HG02981 (cell line): Measurements from ENCODE around the gene FNDC11.
"Not testable (repeated sequence)": the region's sequence is repeated elsewhere in the genome, so short reads cannot be mapped to it uniquely, and the experiment has no call there.

Experiments used
- ATAC-seq: cut with Tn5 transposase; IDR thresholded peaks from one replicate; pipeline ENCODE4 v1.9.1; 2021; ENCODE audit warnings: mild to moderate bottlenecking, moderate library complexity; ENCODE audit not compliant: unreplicated experiment

The FNDC11 gene

GRCh38 chr20:63552481-63553249 lies 1.3 kb upstream of the FNDC11 start:
- ATAC-seq, result peak; percentile 34

GRCh38 chr20:63553251-63553932 lies 567 bp upstream of the FNDC11 start:
- ATAC-seq, result peak; percentile 40

GRCh38 chr20:63554361-63555278 lies 661 bp downstream of the FNDC11 start:
- no peak for ATAC-seq

- no peak for ATAC-seq
Measured at GRCh38 chr20:63555661-63556381, 1.9 kb downstream of the FNDC11 start.

- no peak for ATAC-seq
Measured at GRCh38 chr20:63556873-63557478, 3.0 kb downstream of the FNDC11 start.

- ATAC-seq, result no peak
Measured at GRCh38 chr20:63557481-63557891, 3.5 kb downstream of the FNDC11 start.

- no peak for ATAC-seq
Measured at GRCh38 chr20:63558804-63559484, 5.0 kb downstream of the FNDC11 start.

GRCh38 chr20:63559485-63560332 lies 5.8 kb downstream of the FNDC11 start:
- ATAC-seq, result not testable (repeated sequence)

GRCh38 chr20:63560333-63560805 lies 6.4 kb downstream of the FNDC11 start:
- ATAC-seq, result no peak

GRCh38 chr20:63560856-63561609 lies 7.1 kb downstream of the FNDC11 start:
- no peak for ATAC-seq

- no peak for ATAC-seq
Measured at GRCh38 chr20:63561624-63562396, 7.9 kb downstream of the FNDC11 start.

GRCh38 chr20:63562461-63563224 lies 8.7 kb downstream of the FNDC11 start:
- no peak for ATAC-seq

GRCh38 chr20:63563225-63563935 lies 9.4 kb downstream of the FNDC11 start:
- ATAC-seq, result no peak

GRCh38 chr20:63564036-63564810 lies 10.3 kb downstream of the FNDC11 start:
- ATAC-seq, result no peak
